ENCODE results near the gene RAB31. TPM values are rescaled to one million over a fixed set of nuclear protein-coding genes. Genes with fewer than 3 reads are reported as not detected.
A peak's percentile ranks its signal among the peaks of the same experiment; 100 is the strongest.

The RAB31 gene
- total and polyA plus RNA-seq, 2 of the 13 experiments (the other 11 are each of a cell fraction or from before 2014, with no cell fraction given): 1.1 to 1.7 TPM

DNA sequence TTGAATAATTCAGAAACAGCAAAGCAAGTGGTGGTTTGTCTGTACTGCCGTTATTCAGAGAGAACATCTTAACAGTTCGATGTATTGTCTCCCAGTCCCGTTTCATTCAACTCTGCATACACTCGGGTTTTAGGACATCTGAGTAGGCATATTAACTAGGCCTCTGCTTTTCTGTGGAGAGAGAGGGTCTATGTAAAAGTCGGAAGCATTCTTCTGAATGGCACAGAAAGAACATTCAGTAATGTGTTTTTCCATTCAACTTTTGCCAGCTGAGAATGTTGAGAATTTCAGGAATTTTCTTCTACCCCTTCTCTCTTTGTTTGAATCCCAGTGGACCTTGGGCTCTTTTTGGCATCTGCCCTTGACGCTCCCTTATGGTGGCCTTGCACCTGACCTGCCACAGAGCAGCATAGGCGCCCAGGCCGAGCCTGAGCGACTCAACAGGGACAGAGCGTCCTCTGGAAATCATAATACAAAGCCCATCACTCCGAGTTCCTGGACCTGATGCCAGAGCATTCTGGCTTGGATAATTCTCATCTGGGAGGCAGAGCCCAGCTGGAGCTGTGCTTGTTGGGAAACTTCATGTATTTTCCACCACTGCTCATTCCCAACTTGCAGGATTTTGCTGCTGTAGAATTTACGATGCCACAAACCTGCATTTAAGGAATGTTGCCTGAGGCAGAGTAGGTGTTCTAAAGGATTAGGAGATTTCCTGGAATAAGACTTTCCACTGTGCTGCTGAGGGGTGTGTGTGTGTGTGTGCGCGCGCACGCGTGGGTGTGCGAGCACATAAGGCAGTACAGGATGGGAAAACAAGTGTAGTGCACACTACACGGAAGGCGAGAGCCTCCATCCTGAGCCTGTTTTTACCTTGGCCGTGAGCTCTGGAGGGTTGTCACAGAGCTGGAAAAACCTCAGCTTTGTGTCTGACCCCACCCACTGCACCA is 100.5 kb downstream of the RAB31 start (continued):
- TF ChIP-seq ZNF687 (CRISPR knock-in tag; IDR thresholded peaks at IDR 0.05) (peak; percentile 60), ZNF460 (CRISPR knock-in tag; IDR thresholded peaks at IDR 0.05; ENCODE audit: borderline replicate concordance) (no peak), BRD4 (CRISPR knock-in tag; IDR thresholded peaks at IDR 0.05) (no peak), NONO (IDR thresholded peaks at IDR 0.05) (no peak), NONO (CRISPR knock-in tag; conservative IDR thresholded peaks at IDR 0.05) (no peak), ZSCAN30 (CRISPR knock-in tag; IDR thresholded peaks at IDR 0.05) (no peak), HMG20A (CRISPR knock-in tag; IDR thresholded peaks at IDR 0.05; ENCODE audit: borderline replicate concordance) (peak; percentile 76; the same call in 1 of the 2 replicates), RFX1 (IDR thresholded peaks at IDR 0.05) (no peak), ZNF577 (CRISPR knock-in tag; IDR thresholded peaks at IDR 0.05; ENCODE audit: borderline replicate concordance, low read depth) (no peak), ZNF883 (CRISPR knock-in tag; IDR thresholded peaks at IDR 0.05; ENCODE audit: not compliant biosample characterization) (no peak), ZNF776 (CRISPR knock-in tag; IDR thresholded peaks at IDR 0.05) (no peak), TAF15 (IDR thresholded peaks at IDR 0.05; ENCODE audit: low read depth, low read length, poor library complexity, severe bottlenecking) (no peak), ZNF572 (CRISPR knock-in tag; IDR thresholded peaks at IDR 0.05) (no peak), ZFAT (CRISPR knock-in tag; conservative IDR thresholded peaks at IDR 0.05) (no peak), PRPF4 (IDR thresholded peaks at IDR 0.05; ENCODE audit: low read depth, low read length, poor library complexity, severe bottlenecking) (no peak), KDM5A (IDR thresholded peaks at IDR 0.05; ENCODE audit: borderline replicate concordance, low read length) (no peak), ZEB1 (IDR thresholded peaks at IDR 0.05; ENCODE audit: insufficient replicate concordance, low read depth) (no peak), SRY (CRISPR knock-in tag; IDR thresholded peaks at IDR 0.05) (no peak), AKAP8 (CRISPR knock-in tag; IDR thresholded peaks at IDR 0.05) (no peak), ASH2L (IDR thresholded peaks at IDR 0.05; ENCODE audit: insufficient read length, low read depth, low read length) (peak; percentile 20), ATF3 (CRISPR knock-in tag; IDR thresholded peaks at IDR 0.05) (0 out of 2 replicates have a peak, but pooled peaks have one; percentile 27), ISL2 (CRISPR knock-in tag; IDR thresholded peaks at IDR 0.05) (peak; percentile 72), GATAD2A (CRISPR knock-in tag; IDR thresholded peaks at IDR 0.05) (peak; percentile 58; the same call in 1 of the 2 replicates), ZSCAN31 (CRISPR knock-in tag; IDR thresholded peaks at IDR 0.05; ENCODE audit: low read depth) (no peak), ZNF772 (CRISPR knock-in tag; IDR thresholded peaks at IDR 0.05) (no peak)
- TF ChIP-seq, protein P1, sequence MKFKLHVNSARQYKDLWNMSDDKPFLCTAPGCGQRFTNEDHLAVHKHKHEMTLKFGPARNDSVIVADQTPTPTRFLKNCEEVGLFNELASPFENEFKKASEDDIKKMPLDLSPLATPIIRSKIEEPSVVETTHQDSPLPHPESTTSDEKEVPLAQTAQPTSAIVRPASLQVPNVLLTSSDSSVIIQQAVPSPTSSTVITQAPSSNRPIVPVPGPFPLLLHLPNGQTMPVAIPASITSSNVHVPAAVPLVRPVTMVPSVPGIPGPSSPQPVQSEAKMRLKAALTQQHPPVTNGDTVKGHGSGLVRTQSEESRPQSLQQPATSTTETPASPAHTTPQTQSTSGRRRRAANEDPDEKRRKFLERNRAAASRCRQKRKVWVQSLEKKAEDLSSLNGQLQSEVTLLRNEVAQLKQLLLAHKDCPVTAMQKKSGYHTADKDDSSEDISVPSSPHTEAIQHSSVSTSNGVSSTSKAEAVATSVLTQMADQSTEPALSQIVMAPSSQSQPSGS (CRISPR knock-in tag; IDR thresholded peaks at IDR 0.05): 0 out of 2 replicates have a peak, but pooled peaks have one; percentile 29
